ENCODE measurements around the gene OR8H3.

DNA sequence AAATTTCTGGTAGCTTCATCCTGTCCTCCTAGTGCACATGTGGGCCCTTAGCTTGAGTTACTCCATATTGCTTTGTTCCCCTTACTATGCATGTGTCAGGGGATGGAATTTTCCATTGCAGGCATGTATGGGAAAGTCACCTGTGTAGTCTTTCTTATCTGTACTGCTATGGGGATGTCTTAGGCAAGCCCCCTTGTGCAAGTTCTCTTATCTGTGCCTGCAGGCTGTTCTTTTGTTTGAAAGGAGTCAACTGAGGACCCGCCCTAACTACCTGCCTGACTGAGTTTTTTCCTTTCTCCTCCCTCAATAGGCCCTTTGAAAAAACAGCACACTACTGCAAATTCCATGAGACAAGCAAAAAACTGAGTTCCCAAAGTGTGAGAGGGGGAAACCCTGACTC is 29.2 kb downstream of the OR8H3 start:
- TF ChIP-seq EZH2 (IDR thresholded peaks at IDR 0.05; ENCODE audit: borderline replicate concordance, insufficient read depth, low read depth, low read length, poor library complexity, severe bottlenecking), result no peak
- TF ChIP-seq, protein P1, sequence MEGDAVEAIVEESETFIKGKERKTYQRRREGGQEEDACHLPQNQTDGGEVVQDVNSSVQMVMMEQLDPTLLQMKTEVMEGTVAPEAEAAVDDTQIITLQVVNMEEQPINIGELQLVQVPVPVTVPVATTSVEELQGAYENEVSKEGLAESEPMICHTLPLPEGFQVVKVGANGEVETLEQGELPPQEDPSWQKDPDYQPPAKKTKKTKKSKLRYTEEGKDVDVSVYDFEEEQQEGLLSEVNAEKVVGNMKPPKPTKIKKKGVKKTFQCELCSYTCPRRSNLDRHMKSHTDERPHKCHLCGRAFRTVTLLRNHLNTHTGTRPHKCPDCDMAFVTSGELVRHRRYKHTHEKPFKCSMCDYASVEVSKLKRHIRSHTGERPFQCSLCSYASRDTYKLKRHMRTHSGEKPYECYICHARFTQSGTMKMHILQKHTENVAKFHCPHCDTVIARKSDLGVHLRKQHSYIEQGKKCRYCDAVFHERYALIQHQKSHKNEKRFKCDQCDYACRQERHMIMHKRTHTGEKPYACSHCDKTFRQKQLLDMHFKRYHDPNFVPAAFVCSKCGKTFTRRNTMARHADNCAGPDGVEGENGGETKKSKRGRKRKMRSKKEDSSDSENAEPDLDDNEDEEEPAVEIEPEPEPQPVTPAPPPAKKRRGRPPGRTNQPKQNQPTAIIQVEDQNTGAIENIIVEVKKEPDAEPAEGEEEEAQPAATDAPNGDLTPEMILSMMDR (IDR thresholded peaks at IDR 0.05), result no peak

Measured in B cell (primary cell).